HG03558 (cell line): ENCODE measurements around the gene C13orf46.

Source experiments
- ATAC-seq: cut with Tn5 transposase; IDR thresholded peaks from one replicate; pipeline ENCODE4 v1.9.1; 2021; ENCODE audit warnings: moderate number of reproducible peaks; ENCODE audit not compliant: unreplicated experiment; ENCODE audit errors: extremely low read depth

The C13orf46 gene

DNA sequence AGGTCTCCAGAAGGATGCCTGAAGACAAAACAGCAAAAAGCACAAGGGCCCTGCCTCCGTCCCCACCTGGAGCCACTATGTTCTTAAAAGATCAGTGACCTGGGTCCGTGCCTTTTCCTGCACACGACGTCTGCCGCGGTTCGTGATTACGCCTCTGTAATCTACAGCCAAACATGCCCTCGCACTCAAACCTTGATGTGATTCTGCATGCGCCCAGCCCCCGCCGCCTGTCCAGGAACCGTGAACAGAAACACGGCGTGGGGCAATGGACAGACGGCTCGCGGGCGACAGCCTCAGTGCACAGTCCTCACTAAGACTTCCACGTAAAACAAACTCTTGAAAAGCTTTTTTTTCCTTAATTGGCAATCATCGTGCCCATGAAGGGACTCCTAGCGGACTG, 15.5 kb downstream of the C13orf46 start:
- no peak for ATAC-seq

DNA sequence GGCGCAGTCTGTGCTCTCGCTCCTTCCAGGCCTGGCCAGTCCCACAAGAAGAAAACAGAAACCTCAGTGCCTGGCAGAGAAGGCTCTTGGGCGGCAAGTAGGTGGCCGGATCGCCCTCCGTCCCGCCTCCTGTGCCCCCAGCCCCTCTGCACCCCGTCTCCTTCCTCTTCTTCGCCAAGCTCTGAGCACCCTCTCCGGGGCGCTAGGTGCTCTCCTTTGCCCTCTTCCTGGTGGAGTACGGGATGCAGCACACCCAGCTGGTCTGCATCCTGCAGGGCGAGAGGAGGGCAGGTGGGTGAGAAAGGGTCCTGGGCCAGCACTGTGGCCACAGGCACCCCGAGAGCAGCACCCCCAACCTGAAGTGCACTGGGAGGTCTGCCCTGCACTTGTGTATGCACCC, 17.3 kb downstream of the C13orf46 start:
- ATAC-seq = no peak

DNA sequence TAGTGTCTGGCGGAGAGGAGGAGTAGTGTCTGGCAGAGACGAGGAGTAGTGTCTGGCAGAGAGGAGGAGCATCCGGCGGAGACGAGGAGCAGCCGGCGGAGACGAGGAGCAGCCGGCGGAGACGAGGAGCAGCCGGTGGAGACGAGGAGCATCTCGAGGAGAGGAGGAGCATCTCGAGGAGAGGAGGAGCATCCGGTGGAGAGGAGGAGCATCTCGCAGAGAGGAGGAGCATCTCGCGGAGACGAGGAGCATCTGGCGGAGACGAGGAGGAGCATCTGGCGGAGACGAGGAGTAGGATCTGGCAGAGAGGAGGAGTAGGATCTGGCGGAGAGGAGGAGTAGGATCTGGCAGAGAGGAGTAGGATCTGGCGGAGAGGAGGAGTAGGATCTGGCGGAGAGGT, 18.2 kb downstream of the C13orf46 start:
- ATAC-seq = no peak

GRCh38 chr13:113955235-113955634, 18.6 kb downstream of the C13orf46 start:
- no peak for ATAC-seq

GRCh38 chr13:113954046-113954835, 19.6 kb downstream of the C13orf46 start:
- no peak for ATAC-seq

- no peak for ATAC-seq
Measured at GRCh38 chr13:113953561-113953960, 20.3 kb downstream of the C13orf46 start.

GRCh38 chr13:113952983-113953520, 20.8 kb downstream of the C13orf46 start:
- ATAC-seq = no peak

- ATAC-seq = no peak
Measured at GRCh38 chr13:113952151-113952982, 21.5 kb downstream of the C13orf46 start.

GRCh38 chr13:113951246-113951999, 22.5 kb downstream of the C13orf46 start:
- ATAC-seq = no peak

DNA sequence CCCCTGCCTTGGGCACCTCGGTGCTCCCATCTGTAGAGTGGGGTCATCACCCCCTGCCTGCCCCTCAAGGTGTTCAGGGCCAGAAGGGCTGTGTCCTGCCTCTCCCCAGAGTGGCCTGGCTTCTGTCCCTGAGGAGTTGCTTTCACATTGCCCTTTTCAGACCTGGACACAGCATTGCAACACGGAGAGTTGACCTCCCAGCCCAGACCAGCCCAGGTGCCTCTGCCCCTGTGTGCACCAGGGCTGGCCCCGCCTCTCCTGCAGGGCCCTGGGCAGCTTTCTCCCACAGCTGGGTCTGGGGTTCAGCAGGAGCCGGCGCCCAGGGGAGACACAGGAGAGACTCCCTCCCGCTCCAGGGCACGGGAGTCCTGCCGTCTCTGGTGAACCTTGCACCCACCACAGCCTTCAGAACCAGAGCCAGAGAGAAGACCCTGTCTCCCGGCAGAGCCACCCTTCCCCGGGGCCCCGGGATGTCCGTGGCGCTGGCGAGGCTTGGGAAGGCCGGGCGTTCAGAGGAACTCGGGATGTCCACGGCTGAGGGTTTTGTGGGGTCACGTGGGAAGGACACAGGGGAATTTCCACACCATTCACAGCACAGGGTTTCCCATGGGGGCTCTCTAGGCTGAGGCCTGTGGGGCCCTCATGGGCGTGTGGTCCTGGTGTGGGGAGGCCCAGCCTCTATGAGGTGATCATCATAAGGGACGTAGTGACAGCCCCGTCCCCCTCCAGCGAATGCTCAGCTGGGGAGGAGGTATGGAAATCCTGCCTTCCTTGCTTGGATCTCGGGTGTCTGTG, 23.2 kb downstream of the C13orf46 start:
- no peak for ATAC-seq

DNA sequence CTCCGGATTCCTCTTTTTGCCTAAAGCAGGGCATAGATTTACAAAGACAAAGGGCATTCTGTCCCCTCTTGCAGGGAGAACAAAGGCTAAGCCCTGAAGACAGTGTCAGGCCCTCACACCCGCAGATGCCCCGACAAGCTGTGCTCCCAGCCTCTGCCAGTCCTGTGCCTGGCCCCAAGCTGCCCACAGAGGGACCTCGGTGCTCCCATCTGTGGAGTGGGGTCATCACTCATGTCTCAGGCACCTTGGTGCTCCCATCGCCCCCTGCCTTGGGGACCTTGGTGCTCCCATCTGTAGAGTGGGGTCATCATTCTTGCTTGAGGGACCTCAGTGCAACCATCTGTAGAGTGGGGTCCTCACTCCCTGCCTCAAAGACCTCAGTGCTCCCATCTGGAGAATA, 24.3 kb downstream of the C13orf46 start:
- no peak for ATAC-seq

- no peak for ATAC-seq
Measured at GRCh38 chr13:113948034-113948742, 25.7 kb downstream of the C13orf46 start.

DNA sequence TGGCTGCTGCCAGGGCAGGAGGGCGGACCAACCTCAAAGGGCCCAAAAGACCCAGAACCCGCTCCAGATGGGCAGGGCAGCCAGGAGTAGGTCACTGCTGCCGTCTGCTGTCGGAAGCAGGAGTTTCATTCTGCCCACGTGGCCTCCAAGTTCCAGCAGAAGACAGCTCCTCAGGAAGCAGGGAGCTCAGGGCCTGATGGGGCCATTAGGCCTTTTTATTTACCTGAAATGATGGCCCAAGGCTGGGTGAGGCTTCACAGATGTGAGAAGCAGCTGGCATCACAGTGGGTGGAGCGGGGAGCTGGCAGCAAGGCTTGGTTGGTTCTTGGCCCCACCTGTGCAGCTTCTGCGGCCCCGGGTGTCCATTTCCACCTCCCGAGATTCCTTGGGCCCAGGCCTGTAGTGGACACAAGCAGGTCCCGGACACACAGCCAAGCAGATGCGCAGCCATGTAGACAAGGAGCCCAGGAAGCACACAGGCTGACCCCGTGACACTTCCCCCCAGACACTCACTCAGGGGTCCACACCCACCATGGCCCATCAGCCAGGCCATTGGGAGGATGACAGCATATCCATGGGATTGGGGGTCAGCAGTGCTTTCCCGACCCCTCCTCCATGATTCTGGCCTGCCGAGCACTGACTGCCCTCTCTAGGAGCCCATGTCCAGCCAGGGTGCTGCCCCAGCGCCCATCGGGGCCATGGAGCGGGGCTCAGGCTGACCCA, 26.4 kb downstream of the C13orf46 start:
- no peak for ATAC-seq

DNA sequence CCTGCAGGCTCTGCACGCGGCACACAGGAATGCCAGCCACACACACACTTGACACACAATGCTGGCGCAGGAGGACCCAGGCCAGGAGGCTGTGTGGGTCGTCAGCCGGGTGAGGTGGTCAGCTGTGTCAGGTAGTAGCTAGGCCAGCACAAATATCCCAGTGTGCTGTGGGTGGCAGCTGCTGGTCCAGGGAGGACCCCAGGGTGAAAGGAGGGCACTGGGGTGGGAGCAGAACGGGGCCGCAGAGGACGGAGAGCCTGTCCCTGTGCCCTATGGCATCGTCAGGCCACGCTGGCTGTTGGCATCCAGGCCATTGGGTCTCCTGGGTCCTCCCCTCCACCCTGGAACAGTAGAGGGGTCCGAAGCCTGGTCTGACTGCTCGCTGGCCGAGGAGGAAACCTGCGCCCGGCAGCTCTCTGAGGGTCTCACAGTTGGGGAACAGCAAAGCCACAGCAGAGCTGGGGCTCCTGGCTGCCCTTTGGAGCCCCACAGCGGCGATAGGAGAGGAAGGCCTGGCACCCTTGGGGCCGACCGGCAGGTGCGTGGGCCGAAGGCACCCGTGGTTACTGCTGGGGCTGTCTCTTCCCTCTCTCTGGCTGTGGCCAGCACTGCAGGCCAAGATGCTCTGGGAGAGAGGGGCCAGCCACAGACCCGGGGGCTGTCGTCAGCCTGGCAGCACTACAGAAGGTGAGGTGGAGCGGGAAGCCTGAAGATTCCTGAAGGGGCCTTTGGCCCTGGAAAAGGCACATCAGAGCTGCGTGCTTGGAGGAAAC, 27.3 kb downstream of the C13orf46 start:
- no peak for ATAC-seq

- ATAC-seq = no peak
Measured at GRCh38 chr13:113945857-113946408, 27.9 kb downstream of the C13orf46 start.

- no peak for ATAC-seq
Measured at GRCh38 chr13:113943821-113944565, 29.9 kb downstream of the C13orf46 start.

- ATAC-seq = no peak
Measured at GRCh38 chr13:113942591-113943103, 31.2 kb downstream of the C13orf46 start.
